HepG2 (cell line): ENCODE measurements around the gene ZSCAN21. TPM values are rescaled to one million over a fixed set of nuclear protein-coding genes. Genes with fewer than 3 reads are reported as not detected.

Experiments
- EHMT2 ChIP-seq: fragments of 200-600 bp; sonication (generic); IDR thresholded peaks from 2 replicates; pipeline ENCODE4 v1.7.0; 2017; ENCODE audit warnings: antibody characterized with exemption, low read depth, low read length, borderline replicate concordance
- FOXC1 ChIP-seq: sonication (generic); formaldehyde crosslinking; IDR thresholded peaks from 2 replicates; pipeline ENCODE4 v1.8.0; 2022; ENCODE audit warnings: mild to moderate bottlenecking, missing genetic modification reagents, borderline replicate concordance
- GATAD2A ChIP-seq: IDR thresholded peaks from 2 replicates; pipeline ENCODE4 v1.6.1; 2016
- HNF4G ChIP-seq, 2 experiments: sonication (generic) in 1 of 2; formaldehyde crosslinking in 1 of 2; IDR thresholded peaks; 2 replicates each; pipeline versions ENCODE4 v1.4.0 to v1.6.1; 2011 to 2020; ENCODE audit warnings: borderline replicate concordance in 2 of 2, low read depth in 2 of 2, mild to moderate bottlenecking in 2 of 2, low read length in 1 of 2, missing genetic modification reagents in 1 of 2, moderate library complexity in 1 of 2
- HNRNPK ChIP-seq: fragments of 200-400 bp; formaldehyde crosslinking; IDR thresholded peaks from 2 replicates; pipeline ENCODE4 v1.6.1; 2018; ENCODE audit warnings: low read length, low read depth, moderate library complexity, mild to moderate bottlenecking; ENCODE audit not compliant: poor library complexity, severe bottlenecking
- KDM6A ChIP-seq: IDR thresholded peaks from 2 replicates; pipeline ENCODE4 v1.6.1; 2016; ENCODE audit warnings: low read depth
- SOX6 ChIP-seq, 2 experiments: fragments of 450-650 bp in 1 of 2; sonication (generic) in 1 of 2; formaldehyde crosslinking in 1 of 2; IDR thresholded peaks; 2 replicates each; pipeline versions ENCODE4 v1.4.0 to v1.6.1; 2017 to 2020; ENCODE audit warnings: antibody characterized with exemption in 1 of 2, mild to moderate bottlenecking in 1 of 2, missing genetic modification reagents in 1 of 2
- SP2 ChIP-seq: sonication (generic); formaldehyde crosslinking; IDR thresholded peaks from 2 replicates; pipeline ENCODE4 v1.5.1; 2020; ENCODE audit warnings: mild to moderate bottlenecking, missing genetic modification reagents
- TBL1XR1 ChIP-seq: fragments of 150-350 bp; IDR thresholded peaks from 2 replicates; pipeline ENCODE4 v1.6.1; 2014; ENCODE audit warnings: borderline replicate concordance, low read length; ENCODE audit not compliant: partially characterized antibody
- TGIF2 ChIP-seq: IDR thresholded peaks from 2 replicates; pipeline ENCODE4 v1.6.1; 2016; ENCODE audit warnings: control low read depth, missing compliant biosample characterization
- TSC22D2 ChIP-seq: sonication (generic); formaldehyde crosslinking; IDR thresholded peaks from 2 replicates; pipeline ENCODE4 v1.5.1; 2020; ENCODE audit warnings: missing genetic modification reagents, mild to moderate bottlenecking, borderline replicate concordance
- ZBTB21 ChIP-seq: sonication (generic); formaldehyde crosslinking; IDR thresholded peaks from 2 replicates; pipeline ENCODE4 v1.4.0; 2020; ENCODE audit warnings: missing genetic modification reagents
- ZNF124 ChIP-seq: sonication (generic); formaldehyde crosslinking; IDR thresholded peaks from 2 replicates; pipeline ENCODE4 v1.4.0; 2020; ENCODE audit warnings: missing genetic modification reagents
- ZNF441 ChIP-seq: sonication (generic); formaldehyde crosslinking; IDR thresholded peaks from 2 replicates; pipeline ENCODE4 v1.7.0; 2021; ENCODE audit warnings: missing genetic modification reagents, borderline replicate concordance
- ZNF484 ChIP-seq: sonication (generic); formaldehyde crosslinking; IDR thresholded peaks from 2 replicates; pipeline ENCODE4 v1.5.1; 2020; ENCODE audit warnings: mild to moderate bottlenecking, low read depth, missing genetic modification reagents, borderline replicate concordance
- ZNF597 ChIP-seq: sonication (generic); formaldehyde crosslinking; IDR thresholded peaks from 2 replicates; pipeline ENCODE4 v1.5.0; 2020; ENCODE audit warnings: missing genetic modification reagents
- ZNF703 ChIP-seq: sonication (generic); formaldehyde crosslinking; IDR thresholded peaks from 2 replicates; pipeline ENCODE4 v1.5.1; 2020; ENCODE audit warnings: missing genetic modification reagents, mild to moderate bottlenecking, moderate library complexity, borderline replicate concordance
- ZNF788 ChIP-seq: sonication (generic); formaldehyde crosslinking; IDR thresholded peaks from 2 replicates; pipeline ENCODE4 v1.5.0; 2020; ENCODE audit warnings: mild to moderate bottlenecking, missing genetic modification reagents, borderline replicate concordance
- ZNF850 ChIP-seq: sonication (generic); formaldehyde crosslinking; conservative IDR thresholded peaks from 2 replicates; pipeline ENCODE4 v1.9.0; 2021; ENCODE audit warnings: mild to moderate bottlenecking, missing genetic modification reagents
- ZSCAN31 ChIP-seq: sonication (generic); formaldehyde crosslinking; IDR thresholded peaks from 2 replicates; pipeline ENCODE4 v1.5.0; 2020; ENCODE audit warnings: low read depth, mild to moderate bottlenecking, missing genetic modification reagents
- polyA plus RNA-seq, 8 experiments: library from polyadenylated mRNA; depleted of rRNA in 3 of 8; stranded (reverse) in 7 of 8; unstranded in 1 of 8; fragments of >200 nt; fragmentation: Illumina TruSeq in 4 of 8; extraction: Trizol in 4 of 8; gene quantifications; 2 replicates each; pipeline versions ENCODE4 v1.2.1 to v1.2.3, GENCODE V29; 2011 to 2016; ENCODE audit warnings: low read depth in 4 of 8, missing spikeins in 1 of 8, mixed read lengths in 1 of 8; ENCODE audit not compliant: insufficient read depth in 1 of 8
- total RNA-seq, 5 experiments: library from RNA; depleted of rRNA; stranded (reverse); fragments of >200 nt; fragmentation: Illumina TruSeq; extraction: Trizol; gene quantifications; 2 replicates each; pipeline ENCODE4 v1.2.3, GENCODE V29; 2016; ENCODE audit warnings: low read depth in 1 of 5
- TF ChIP-seq, protein P1 (sequence below): sonication (generic); formaldehyde crosslinking; IDR thresholded peaks from 2 replicates; pipeline ENCODE4 v1.5.1; 2020; ENCODE audit warnings: missing genetic modification reagents, mild to moderate bottlenecking, borderline replicate concordance
- TF ChIP-seq, protein P2 (sequence below): sonication (generic); formaldehyde crosslinking; IDR thresholded peaks from 2 replicates; pipeline ENCODE4 v1.8.0; 2022; ENCODE audit warnings: missing genetic modification reagents, mild to moderate bottlenecking, inconsistent platforms, borderline replicate concordance
- TF ChIP-seq, protein P3 (sequence below): IDR thresholded peaks from 2 replicates; pipeline ENCODE4 v1.6.1; 2016; ENCODE audit warnings: mild to moderate bottlenecking, missing biosample characterization, missing genetic modification reagents
- TF ChIP-seq, protein P4 (sequence below): sonication (generic); formaldehyde crosslinking; IDR thresholded peaks from 2 replicates; pipeline ENCODE4 v1.5.0; 2020; ENCODE audit warnings: missing genetic modification reagents, mild to moderate bottlenecking, borderline replicate concordance

The ZSCAN21 gene
- total and polyA plus RNA-seq, 2 of the 13 experiments (the other 11 are each of a cell fraction or from before 2014, with no cell fraction given), result 7.0 to 10.0 TPM

- TF ChIP-seq, protein P1, sequence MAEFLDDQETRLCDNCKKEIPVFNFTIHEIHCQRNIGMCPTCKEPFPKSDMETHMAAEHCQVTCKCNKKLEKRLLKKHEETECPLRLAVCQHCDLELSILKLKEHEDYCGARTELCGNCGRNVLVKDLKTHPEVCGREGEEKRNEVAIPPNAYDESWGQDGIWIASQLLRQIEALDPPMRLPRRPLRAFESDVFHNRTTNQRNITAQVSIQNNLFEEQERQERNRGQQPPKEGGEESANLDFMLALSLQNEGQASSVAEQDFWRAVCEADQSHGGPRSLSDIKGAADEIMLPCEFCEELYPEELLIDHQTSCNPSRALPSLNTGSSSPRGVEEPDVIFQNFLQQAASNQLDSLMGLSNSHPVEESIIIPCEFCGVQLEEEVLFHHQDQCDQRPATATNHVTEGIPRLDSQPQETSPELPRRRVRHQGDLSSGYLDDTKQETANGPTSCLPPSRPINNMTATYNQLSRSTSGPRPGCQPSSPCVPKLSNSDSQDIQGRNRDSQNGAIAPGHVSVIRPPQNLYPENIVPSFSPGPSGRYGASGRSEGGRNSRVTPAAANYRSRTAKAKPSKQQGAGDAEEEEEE, result peak; percentile 77; the same call in 1 of the 2 replicates
- no peak for TF ChIP-seq ZNF484
- TF ChIP-seq ZBTB21 (CRISPR knock-in tag), result no peak
- peak; percentile 46; the same call in 1 of the 2 replicates for TF ChIP-seq ZNF124
- no peak for TF ChIP-seq EHMT2
- TF ChIP-seq TSC22D2 (CRISPR knock-in tag), result peak; percentile 52; the same call in 1 of the 2 replicates
- TF ChIP-seq ZSCAN31 (CRISPR knock-in tag), result peak; percentile 79; the same call in 1 of the 2 replicates
- TF ChIP-seq KDM6A (CRISPR knock-in tag), result no peak
- TF ChIP-seq, protein P2, sequence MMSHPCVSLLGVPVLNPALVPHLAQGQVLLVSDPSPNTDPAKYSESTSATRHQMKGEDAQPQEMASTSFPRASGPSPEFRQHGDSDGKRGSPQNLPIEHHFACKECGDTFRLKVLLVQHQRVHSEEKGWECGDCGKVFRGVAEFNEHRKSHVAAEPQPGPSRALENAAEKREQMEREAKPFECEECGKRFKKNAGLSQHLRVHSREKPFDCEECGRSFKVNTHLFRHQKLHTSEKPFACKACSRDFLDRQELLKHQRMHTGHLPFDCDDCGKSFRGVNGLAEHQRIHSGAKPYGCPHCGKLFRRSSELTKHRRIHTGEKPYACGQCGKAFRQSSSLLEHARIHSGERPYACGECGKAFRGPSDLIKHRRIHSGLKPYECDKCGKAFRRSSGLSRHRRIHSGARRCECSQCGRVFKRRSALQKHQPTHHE (CRISPR knock-in tag), result no peak
- TF ChIP-seq, protein P3, sequence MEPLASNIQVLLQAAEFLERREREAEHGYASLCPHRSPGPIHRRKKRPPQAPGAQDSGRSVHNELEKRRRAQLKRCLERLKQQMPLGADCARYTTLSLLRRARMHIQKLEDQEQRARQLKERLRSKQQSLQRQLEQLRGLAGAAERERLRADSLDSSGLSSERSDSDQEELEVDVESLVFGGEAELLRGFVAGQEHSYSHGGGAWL (CRISPR knock-in tag), result peak; percentile 91
- TF ChIP-seq FOXC1, result peak; percentile 56; the same call in 1 of the 2 replicates
- TF ChIP-seq TBL1XR1, result peak; percentile 31
- TF ChIP-seq, protein P4, sequence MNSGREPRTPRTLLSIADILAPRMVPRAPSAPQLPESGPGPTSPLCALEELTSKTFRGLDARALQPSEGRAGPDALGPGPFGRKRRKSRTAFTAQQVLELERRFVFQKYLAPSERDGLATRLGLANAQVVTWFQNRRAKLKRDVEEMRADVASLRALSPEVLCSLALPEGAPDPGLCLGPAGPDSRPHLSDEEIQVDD (CRISPR knock-in tag), result no peak
- peak; percentile 79; the same call in 1 of the 2 replicates for TF ChIP-seq ZNF441
- peak; percentile 44 for TF ChIP-seq GATAD2A
- TF ChIP-seq HNRNPK, result peak; percentile 56
- no peak for TF ChIP-seq HNF4G (IDR thresholded peaks at IDR 0.05; ENCODE audit: borderline replicate concordance, low read depth, low read length)
- 0 out of 2 replicates have a peak, but pooled peaks have one; percentile 28 for TF ChIP-seq HNF4G (CRISPR knock-in tag; IDR thresholded peaks at IDR 0.05; ENCODE audit: borderline replicate concordance, low read depth)
- no peak for TF ChIP-seq SOX6 (IDR thresholded peaks at IDR 0.05)
- peak; percentile 51 for TF ChIP-seq SOX6 (CRISPR knock-in tag; IDR thresholded peaks at IDR 0.05)
- TF ChIP-seq ZNF850 (CRISPR knock-in tag), result peak; percentile 63; the same call in 1 of the 2 replicates
- 0 out of 2 replicates have a peak, but pooled peaks have one; percentile 39 for TF ChIP-seq ZNF703 (CRISPR knock-in tag)
- no peak for TF ChIP-seq ZNF597 (CRISPR knock-in tag)
- peak; percentile 94 for TF ChIP-seq SP2
- TF ChIP-seq ZNF788, result peak; percentile 93; the same call in 1 of the 2 replicates
- peak; percentile 90 for TF ChIP-seq TGIF2 (CRISPR knock-in tag)
Measured at GRCh38 chr7:100100420-100101015, 50.9 kb downstream of the ZSCAN21 start (continued).
